Breast epithelium (tissue), 3 donors: ENCODE data around the gene SMARCD3.

Experiments used
- CTCF ChIP-seq, 3 donors: fragments of 450-650 bp; IDR thresholded peaks; one replicate each; pipeline ENCODE4 v1.5.1; 2016 to 2017; ENCODE audit warnings: antibody characterized with exemption in 3 of 3, mild to moderate bottlenecking in 3 of 3, moderate library complexity in 3 of 3
- POLR2A ChIP-seq: fragments of 450-650 bp; IDR thresholded peaks from one replicate; pipeline ENCODE4 v1.6.1; 2016; ENCODE audit warnings: antibody characterized with exemption, mild to moderate bottlenecking, moderate library complexity
- POLR2AphosphoS5 ChIP-seq, 3 donors: sonication (generic); formaldehyde crosslinking; IDR thresholded peaks; one replicate each; pipeline ENCODE4 v1.6.1; 2017; ENCODE audit warnings: antibody characterized with exemption in 3 of 3

GRCh38 chr7:151246102-151246850 lies 2.2 kb downstream of the SMARCD3 start:
- TF ChIP-seq POLR2AphosphoS5 (IDR thresholded peaks at IDR 0.05) (no peak), CTCF (IDR thresholded peaks at IDR 0.05) (no peak), POLR2A (no peak)
